GM19025 (cell line): ENCODE measurements around the gene MYPOP.

Experiments used
- ATAC-seq: cut with Tn5 transposase; IDR thresholded peaks from one replicate; pipeline ENCODE4 v1.9.1; 2021; ENCODE audit warnings: mild to moderate bottlenecking, low read depth, moderate library complexity; ENCODE audit not compliant: unreplicated experiment

The MYPOP gene

DNA sequence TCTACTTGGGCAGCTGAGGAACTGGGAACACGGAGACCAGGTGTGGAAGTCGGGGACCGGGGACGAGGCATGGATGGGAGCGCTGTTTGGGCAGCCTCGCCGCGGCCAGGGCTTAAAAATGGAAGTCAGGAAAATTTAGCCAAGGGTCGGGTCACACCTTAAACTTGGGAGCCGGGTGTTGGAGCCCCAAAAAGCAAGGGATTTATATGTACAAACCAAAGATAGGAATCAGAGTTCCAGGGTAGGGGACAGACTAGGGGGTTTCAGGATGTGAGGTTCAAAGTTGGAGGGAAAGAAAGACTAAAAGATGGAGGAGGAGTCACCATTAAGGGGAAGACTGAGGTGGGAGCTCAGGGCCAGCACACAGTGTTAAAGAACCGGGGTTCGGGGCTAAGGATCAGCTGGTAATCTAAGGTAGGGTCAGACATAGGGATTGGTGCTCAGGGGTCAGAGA is 37.8 kb downstream of the MYPOP start:
- ATAC-seq, result no peak

DNA sequence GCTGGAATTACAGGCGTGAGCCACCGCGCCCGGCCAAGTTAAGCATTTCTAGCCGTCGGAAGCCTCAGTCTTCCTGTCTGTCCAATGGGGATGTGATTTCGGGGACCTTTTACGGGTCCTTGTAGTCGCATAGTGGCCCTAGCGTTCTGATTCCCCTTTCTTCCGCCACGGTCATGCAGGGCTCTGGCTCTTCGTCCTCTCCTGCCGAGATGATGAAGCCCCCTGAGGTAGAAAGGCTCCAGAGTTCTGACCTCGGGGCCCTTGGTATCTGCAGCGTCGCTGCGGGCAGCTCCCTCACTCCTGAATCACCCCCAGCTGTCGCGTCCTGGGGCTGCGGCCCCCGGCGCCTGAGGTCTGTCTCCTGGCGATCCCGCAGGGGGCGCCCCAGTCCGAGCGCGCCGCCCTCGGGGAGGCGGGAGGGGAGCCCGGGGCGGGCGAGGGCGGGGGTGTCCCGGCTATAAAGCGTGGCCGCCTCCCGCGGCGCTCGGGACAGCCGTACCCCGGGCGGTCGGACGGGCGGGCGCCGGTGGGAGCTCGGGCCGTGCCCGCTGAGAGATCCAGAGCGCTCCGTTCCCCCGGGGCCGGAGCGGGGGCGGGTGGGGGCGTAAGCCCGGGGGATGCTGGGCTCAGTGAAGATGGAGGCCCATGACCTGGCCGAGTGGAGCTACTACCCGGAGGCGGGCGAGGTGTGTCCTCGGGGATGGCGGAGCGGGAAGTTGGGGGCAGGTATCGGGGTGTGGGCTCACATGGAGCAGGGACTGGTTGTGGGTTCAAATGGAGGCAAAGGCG is 38.4 kb downstream of the MYPOP start, which contains the start of gene FOXA3:
TSS of gene FOXA3 (plus strand) at position 487 of the 789 bp plus-strand sequence. CDS start at position 618, 131 bp downstream.
- ATAC-seq, result peak; percentile 30

DNA sequence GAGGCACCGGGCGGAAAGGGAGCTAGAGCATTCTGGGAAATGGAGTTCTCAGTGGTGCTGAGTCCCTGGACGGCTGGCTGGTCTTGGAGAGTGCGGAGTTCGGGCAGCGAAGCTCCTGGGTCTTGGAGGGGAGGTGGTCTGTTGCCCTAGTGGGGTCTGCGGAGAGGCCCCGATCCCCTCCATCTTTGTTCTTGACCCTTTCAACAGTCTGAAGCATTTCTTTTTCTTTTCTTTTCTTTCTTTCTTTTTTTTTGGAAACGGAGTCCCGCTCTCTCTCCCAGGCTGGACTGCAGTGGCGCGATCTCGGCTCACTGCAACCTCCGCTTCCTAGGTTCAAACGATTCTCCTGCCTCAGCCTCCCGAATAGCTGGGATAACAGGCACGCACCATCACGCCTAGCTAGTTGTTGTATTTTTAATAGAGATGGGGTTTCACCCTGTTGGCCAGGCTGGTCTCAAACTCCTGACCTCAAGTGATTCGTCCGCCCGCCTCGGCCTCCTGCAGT is 39.0 kb downstream of the MYPOP start:
- ATAC-seq, result no peak

DNA sequence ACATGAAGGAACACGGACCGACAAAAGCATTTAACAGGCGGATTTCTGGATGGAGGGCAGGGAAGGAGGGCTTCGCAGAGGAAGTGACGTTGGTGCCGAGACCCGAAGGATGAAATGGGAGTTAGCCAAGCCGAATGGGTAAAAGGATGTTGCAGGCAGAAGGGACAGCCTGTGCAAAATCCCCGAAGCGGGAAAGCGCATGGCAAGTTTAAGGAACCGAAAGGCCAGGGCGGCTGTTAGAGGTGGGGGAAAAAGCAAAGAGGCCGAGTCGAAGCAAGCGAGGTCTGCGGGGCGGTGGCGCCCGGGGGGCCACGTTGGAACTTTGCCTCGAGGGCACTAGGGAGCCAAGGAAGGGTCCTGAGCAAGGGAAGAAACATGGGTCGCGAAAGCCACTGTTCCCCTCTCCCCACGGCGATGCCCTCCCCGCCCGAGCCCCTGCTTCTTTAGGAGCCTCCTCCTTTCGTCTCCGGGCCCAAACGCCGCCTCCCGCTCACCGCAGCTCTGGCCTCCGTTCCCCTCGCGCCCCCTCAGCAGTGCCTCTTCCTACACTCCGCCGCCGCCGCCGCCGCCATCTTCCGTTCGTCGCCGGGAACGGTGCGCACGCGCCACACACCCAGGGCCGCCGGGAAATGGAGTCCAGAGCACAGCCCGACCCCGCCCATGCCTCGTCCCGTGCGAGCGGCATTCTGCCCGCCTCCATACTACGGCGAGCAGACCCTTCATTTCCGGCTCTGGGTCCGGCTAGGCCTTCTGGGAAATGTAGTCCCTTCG is 39.7 kb downstream of the MYPOP start, which contains the start of gene SYMPK:
TSS of gene SYMPK (minus strand) at position 584 of the 771 bp plus-strand sequence. CDS start 8,652 bp downstream, outside the sequence.
- peak; percentile 90 for ATAC-seq

DNA sequence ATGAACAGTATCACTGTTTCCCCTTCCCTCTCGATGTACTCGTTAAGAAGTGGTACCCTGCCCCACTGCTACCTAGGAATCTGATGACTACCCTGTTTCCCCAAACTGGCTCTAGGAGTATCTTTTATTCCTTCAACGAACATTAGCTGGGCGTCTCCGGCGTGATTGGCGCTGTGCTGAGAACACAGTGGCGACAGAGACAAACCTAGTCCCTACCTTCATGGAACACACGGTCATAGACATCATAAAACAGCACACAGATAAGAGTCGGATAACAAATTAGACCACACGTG is 40.2 kb downstream of the MYPOP start:
- no peak for ATAC-seq

DNA sequence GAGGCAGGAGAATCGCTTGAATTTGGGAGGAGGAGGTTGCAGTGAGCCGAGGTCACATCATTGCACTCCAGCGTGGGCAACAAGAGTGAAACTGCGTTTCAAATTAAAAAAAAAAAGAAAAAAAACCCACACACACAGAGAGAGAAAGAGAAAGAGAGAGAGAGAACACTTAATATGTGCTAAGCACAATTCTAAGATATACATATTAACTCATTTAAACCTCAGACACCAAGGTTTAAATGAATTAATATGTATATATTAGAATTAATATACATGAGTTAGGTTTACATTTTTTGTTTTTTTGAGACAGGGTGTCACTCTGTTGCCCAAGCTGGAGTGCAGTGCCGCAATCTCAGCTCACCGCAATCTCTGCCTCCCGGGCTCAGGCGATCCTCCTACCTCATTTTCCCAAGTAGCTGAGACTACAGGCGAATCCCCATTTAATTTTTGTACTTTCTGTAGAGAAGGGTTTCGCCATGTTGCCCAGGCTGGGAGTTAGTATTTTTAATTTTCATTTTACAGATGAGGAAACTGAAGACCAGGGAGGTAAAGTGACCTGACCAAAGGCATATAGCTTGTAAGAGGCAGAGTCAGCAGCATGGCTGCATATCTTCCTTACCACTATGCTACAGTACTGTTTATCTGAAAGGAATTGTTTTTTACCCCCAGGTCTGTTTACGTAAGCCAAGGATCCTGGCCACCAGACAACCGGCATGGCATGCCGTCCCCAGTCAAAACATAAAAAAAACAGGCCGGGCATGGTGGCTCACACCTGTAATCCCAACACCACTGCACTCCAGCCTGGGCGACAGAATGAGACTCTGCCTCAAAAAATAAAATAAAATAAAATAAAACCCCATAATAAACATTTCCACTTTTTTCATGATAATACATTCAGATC is 41.8 kb downstream of the MYPOP start:
- no peak for ATAC-seq

DNA sequence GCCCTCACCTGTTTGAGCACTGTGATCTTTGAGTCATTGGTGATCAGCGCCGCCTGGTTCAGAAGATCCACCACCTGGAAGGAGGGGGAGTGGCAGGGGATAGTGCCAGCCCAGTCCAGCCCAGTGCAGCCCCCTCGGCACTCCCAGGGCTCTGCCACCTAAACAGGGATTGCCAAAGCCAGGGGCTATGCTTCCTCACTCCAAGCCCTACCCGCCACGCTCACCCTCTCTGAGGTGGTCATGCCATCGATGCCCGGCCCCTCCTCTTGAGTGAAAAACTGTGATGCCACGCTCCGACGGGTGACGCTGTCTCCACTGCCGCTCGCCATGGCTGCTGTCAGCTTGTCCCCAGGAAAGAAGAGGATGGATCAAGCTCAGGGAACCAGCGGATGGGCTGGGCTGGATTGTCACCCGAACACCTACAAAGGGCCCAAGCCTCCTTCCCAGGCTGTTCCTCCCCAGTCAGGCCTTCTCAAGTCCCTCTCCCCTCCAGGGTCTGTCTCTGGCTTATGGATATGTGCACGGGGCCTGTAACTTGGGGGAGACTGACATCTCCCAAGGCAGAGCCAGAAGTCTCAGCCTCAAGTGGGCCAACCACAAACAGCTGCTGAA is 48.1 kb downstream of the MYPOP start:
- no peak for ATAC-seq

DNA sequence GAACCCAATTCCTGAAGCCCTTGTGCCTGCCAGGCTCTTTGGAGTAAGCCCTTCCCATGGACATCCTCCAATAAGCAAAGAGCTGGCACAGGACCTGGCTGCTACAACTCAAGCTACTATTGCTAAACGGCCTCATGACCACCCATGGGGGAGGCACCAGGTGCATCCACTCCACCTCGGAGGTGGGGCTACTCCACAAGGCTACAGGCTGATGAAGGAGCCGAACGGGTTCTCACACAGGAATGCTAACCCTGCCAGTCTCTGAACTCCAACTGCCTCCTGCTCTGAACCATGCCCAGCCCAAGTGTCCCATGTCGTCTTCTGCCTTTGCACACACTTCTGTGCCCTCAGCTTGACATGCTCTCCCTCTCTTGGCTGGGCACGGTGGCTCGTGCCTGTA is 49.4 kb downstream of the MYPOP start:
- ATAC-seq, result no peak

DNA sequence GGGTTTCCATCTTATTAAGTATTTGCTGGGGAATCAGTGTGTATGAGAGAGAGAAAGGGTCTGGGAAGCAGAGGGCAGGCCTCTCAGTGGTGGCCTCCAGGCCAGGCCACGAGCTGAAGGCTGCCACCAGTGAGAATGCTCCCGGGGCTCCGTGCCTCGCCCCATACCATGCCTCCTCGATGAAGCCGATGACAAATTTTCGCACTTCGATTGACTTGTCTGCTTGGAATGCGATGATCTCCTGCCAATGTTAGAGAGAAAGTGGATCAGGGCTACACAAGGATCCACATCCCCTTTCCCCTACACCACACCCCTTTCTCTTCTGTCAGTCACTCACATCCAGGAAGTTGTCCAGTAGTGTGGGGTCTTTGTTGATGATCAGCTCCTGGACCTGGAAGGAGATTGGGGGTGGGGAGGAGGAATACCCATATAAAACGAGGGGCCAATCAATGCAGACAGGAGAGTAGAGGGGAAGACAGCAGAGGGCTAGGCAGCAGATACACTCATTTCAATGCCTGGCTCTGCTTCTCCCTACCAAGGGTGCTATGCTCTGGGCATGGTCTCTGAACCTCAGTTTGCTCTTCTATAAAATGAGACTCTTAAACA is 50.2 kb downstream of the MYPOP start:
- ATAC-seq, result no peak

DNA sequence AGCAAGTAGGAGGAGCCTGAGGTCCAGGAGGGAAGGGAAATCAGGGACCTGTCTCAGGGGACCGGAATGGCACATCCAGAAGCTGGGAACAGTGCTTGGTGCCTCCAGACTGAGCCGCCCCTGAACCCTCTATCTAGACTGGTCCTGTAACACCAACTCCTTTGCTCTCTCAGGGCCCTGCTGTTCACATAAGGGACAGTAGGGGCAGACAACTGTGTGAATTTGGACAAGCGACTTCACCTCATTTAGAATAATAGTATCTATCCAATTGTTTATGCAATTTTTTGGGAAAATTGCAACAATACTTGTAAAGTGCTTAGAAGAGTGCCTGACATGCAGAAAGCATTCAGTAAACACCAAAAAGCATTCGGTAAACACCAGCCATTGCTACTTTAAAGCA is 53.5 kb downstream of the MYPOP start:
- no peak for ATAC-seq

DNA sequence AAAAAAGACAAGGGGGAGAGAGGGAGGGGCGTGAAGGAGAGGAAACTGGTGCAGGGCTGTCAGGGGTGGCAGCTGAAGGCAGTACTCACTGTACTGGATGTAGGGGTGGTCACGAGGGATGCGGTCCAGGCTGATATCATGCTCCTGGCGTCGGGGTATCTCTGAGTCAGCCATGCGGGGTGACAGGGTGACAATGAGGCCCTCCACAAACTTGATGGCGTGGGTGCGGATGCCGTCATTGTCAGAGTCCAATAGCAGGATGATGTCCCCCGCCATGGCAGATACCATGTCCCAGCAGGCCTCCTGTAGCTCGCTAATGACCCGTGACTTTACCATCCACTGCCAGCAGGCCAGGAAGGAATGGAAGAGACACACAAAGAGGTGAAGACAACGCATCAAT is 54.8 kb downstream of the MYPOP start:
- no peak for ATAC-seq

DNA sequence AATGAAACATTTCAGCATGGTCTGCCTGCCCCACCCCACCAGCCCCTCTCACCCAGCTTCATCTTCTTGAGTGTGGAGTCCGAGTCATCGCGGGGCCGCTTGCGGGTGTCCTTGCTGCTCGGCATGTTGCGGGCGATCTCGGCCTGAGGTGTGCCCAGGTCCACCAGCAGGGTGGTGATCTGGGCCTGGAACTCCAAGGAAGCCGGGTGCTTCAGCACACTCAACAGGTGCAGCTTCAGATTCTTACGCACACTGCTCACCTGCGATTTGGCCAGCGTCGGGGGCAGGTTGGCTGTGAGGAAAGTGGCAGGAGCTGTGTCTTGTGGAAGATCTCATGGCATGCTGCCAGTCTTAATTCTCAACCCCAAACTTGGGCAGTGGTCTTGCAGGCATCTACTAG is 60.2 kb downstream of the MYPOP start:
- no peak for ATAC-seq
